Loucy (cell line): ENCODE measurements around the gene TC2N.

Experiments used
- CTCF ChIP-seq: fragments of 200-600 bp; sonication (generic); conservative IDR thresholded peaks from 2 replicates; pipeline ENCODE4 v1.5.1; 2014; ENCODE audit warnings: mild to moderate bottlenecking, antibody characterized with exemption, low read length
- EZH2phosphoT487 ChIP-seq: fragments of 200-600 bp; IDR thresholded peaks from 2 replicates; pipeline ENCODE4 v1.6.1; 2018; ENCODE audit warnings: antibody characterized with exemption, mild to moderate bottlenecking, moderate library complexity, borderline replicate concordance

- TF ChIP-seq CTCF (no peak), EZH2phosphoT487 (no peak)
These were observed 9.2 kb upstream of the TC2N start for GRCh38 chr14:91876492-91876891.
